Neural cell (in vitro differentiated cells): Measurements from ENCODE around the gene PAPLN. TPM values are rescaled to one million over a fixed set of nuclear protein-coding genes. Genes with fewer than 3 reads are reported as not detected.

Experiments used
- H2AFZ ChIP-seq: fragments of 200-600, 300-800 bp; sonication (generic), shearing (Covaris generic); 2 replicates; pipeline ENCODE4 v1.6.0; 2014; ENCODE audit warnings: low read depth, mild to moderate bottlenecking, antibody characterized with exemption, low read length, moderate library complexity
- H3F3A ChIP-seq: fragments of 200-600 bp; shearing (Covaris generic); 2 replicates; pipeline ENCODE4 v1.6.1; 2016; ENCODE audit warnings: mild to moderate bottlenecking, moderate library complexity, mixed read lengths, antibody characterized with exemption, low read length; ENCODE audit not compliant: insufficient read depth, poor library complexity, severe bottlenecking
- H3K27ac ChIP-seq: fragments of 200-600, 300-800 bp; sonication (generic), shearing (Covaris generic); 2 replicates; pipeline ENCODE4 v1.5.1; 2014; ENCODE audit warnings: mild to moderate bottlenecking, low read length, moderate library complexity
- H3K27me3 ChIP-seq: fragments of 300-800, 200-600 bp; sonication (generic), shearing (Covaris generic); 2 replicates; pipeline ENCODE4 v1.6.0; 2014; ENCODE audit warnings: mild to moderate bottlenecking, low read depth, low read length, moderate library complexity; ENCODE audit not compliant: insufficient read depth
- H3K36me3 ChIP-seq: fragments of 300-800, 200-600 bp; sonication (generic), shearing (Covaris generic); 2 replicates; pipeline ENCODE4 v1.5.1; 2014; ENCODE audit warnings: mild to moderate bottlenecking, antibody characterized with exemption, low read length, moderate library complexity; ENCODE audit not compliant: insufficient read depth
- H3K4me2 ChIP-seq: fragments of 300-800, 200-600 bp; sonication (generic), shearing (Covaris generic); 2 replicates; pipeline ENCODE4 v1.6.0; 2014; ENCODE audit warnings: mild to moderate bottlenecking, low read length
- H3K4me3 ChIP-seq: fragments of 300-800, 200-600 bp; sonication (generic), shearing (Covaris generic); 2 replicates; pipeline ENCODE4 v1.5.1; 2014; ENCODE audit warnings: mild to moderate bottlenecking, low read length, moderate library complexity
- H3K79me2 ChIP-seq: fragments of 200-600 bp; shearing (Covaris generic); replicated peaks from 2 replicates; pipeline ENCODE4 v1.6.0; 2014; ENCODE audit warnings: mild to moderate bottlenecking, low read length, moderate library complexity; ENCODE audit not compliant: insufficient read depth
- H3K9ac ChIP-seq: fragments of 300-800, 200-600 bp; sonication (generic), shearing (Covaris generic); 2 replicates; pipeline ENCODE4 v1.6.1; 2016; ENCODE audit warnings: mild to moderate bottlenecking, low read length, mixed read lengths
- H3K9me2 ChIP-seq: fragments of 200-600 bp; shearing (Covaris generic); 2 replicates; pipeline ENCODE4 v1.6.1; 2016; ENCODE audit warnings: mild to moderate bottlenecking, low read length, mixed read lengths; ENCODE audit not compliant: insufficient read depth
- H3K9me3 ChIP-seq: fragments of 200-600, 300-800 bp; sonication (generic), shearing (Covaris generic); 2 replicates; pipeline ENCODE4 v1.6.1; 2016; ENCODE audit warnings: mild to moderate bottlenecking, mixed run types, low read length, moderate library complexity, mixed read lengths
- H4K20me1 ChIP-seq: fragments of 200-600 bp; shearing (Covaris generic); 2 replicates; pipeline ENCODE4 v1.6.1; 2016; ENCODE audit warnings: mild to moderate bottlenecking, mixed run types; ENCODE audit not compliant: insufficient read depth
- EP300 ChIP-seq: fragments of 450-650 bp; conservative IDR thresholded peaks from 2 replicates; pipeline ENCODE4 v1.6.1; 2014; ENCODE audit warnings: antibody characterized with exemption, mild to moderate bottlenecking, moderate library complexity; ENCODE audit not compliant: poor library complexity, severe bottlenecking
- EZH2 ChIP-seq: fragments of 200-600, 300-800 bp; shearing (Covaris generic), sonication (generic); IDR thresholded peaks from 2 replicates; pipeline ENCODE4 v1.6.1; 2014; ENCODE audit warnings: antibody characterized with exemption, low read length, borderline replicate concordance, mild to moderate bottlenecking; ENCODE audit not compliant: insufficient read depth, poor library complexity, severe bottlenecking
- MXI1 ChIP-seq: fragments of 450-650 bp; conservative IDR thresholded peaks from 2 replicates; pipeline ENCODE4 v1.6.1; 2014; ENCODE audit warnings: antibody characterized with exemption, mild to moderate bottlenecking; ENCODE audit not compliant: poor library complexity, severe bottlenecking
- POLR2AphosphoS5 ChIP-seq: IDR thresholded peaks from 2 replicates; pipeline ENCODE4 v1.6.1; 2012
- RAD21 ChIP-seq: fragments of 450-650 bp; conservative IDR thresholded peaks from 2 replicates; pipeline ENCODE4 v1.6.1; 2014; ENCODE audit warnings: antibody characterized with exemption, mild to moderate bottlenecking, moderate library complexity
- SMC3 ChIP-seq: fragments of 450-650 bp; conservative IDR thresholded peaks from 2 replicates; pipeline ENCODE4 v1.6.1; 2014; ENCODE audit warnings: antibody characterized with exemption, mild to moderate bottlenecking, moderate library complexity; ENCODE audit not compliant: poor library complexity
- TAF1 ChIP-seq: IDR thresholded peaks from 2 replicates; pipeline ENCODE4 v1.6.1; 2012; ENCODE audit warnings: low read depth
- polyA plus RNA-seq: library from polyadenylated mRNA; depleted of rRNA; stranded (reverse); fragments of >200 nt; gene quantifications from 2 replicates; pipeline ENCODE4 v1.2.3, GENCODE V29; 2014
- TF ChIP-seq, protein P1 (sequence below): IDR thresholded peaks from 2 replicates; pipeline ENCODE4 v1.6.1; 2012; ENCODE audit warnings: borderline replicate concordance
- TF ChIP-seq, protein P2 (sequence below): fragments of 450-650 bp; IDR thresholded peaks from 2 replicates; pipeline ENCODE4 v1.5.1; 2014; ENCODE audit warnings: antibody characterized with exemption, mild to moderate bottlenecking, moderate library complexity; ENCODE audit not compliant: poor library complexity, severe bottlenecking

The PAPLN gene
- polyA plus RNA-seq, 1 donor from 2014 or later: 0.14 TPM

DNA sequence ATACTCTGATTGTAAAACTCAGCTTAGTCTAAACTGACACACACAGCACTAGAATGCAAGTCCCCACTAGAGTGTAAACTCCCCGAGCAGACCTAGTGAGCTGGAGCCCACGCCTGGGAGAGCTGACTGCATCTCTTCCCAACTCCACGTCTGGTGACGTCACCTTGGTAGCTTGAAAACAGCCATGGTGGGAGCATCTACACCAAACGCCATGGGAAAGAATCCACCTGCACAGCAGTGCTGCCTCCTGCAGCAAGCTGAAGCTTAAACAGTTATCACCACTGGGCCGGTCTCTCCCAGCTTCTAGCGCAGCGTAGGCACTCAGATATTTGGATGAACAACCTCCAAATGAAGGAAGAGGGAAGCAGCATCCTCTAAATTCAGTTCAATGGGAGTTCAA, 4.3 kb upstream of the PAPLN start:
- H3K27me3 ChIP-seq: peaks cover 21% of the 10 kb centered on the region
- no peaks in the 10 kb centered on the region for H4K20me1 ChIP-seq
- no peak overlapping the region for H3K9ac ChIP-seq
- peaks cover 5% of the 10 kb centered on the region for H3K36me3 ChIP-seq
- H3K79me2 ChIP-seq: no peaks in the 10 kb centered on the region
- no peak overlapping the region for H2AFZ ChIP-seq
- no peaks in the 10 kb centered on the region for H3F3A ChIP-seq
- no peak overlapping the region for H3K4me3 ChIP-seq
- H3K9me3 ChIP-seq: no peaks in the 10 kb centered on the region
- TF ChIP-seq POLR2AphosphoS5: no peak
- TF ChIP-seq TAF1: no peak
- TF ChIP-seq EP300: no peak
- TF ChIP-seq RAD21: no peak
- TF ChIP-seq, protein P1, sequence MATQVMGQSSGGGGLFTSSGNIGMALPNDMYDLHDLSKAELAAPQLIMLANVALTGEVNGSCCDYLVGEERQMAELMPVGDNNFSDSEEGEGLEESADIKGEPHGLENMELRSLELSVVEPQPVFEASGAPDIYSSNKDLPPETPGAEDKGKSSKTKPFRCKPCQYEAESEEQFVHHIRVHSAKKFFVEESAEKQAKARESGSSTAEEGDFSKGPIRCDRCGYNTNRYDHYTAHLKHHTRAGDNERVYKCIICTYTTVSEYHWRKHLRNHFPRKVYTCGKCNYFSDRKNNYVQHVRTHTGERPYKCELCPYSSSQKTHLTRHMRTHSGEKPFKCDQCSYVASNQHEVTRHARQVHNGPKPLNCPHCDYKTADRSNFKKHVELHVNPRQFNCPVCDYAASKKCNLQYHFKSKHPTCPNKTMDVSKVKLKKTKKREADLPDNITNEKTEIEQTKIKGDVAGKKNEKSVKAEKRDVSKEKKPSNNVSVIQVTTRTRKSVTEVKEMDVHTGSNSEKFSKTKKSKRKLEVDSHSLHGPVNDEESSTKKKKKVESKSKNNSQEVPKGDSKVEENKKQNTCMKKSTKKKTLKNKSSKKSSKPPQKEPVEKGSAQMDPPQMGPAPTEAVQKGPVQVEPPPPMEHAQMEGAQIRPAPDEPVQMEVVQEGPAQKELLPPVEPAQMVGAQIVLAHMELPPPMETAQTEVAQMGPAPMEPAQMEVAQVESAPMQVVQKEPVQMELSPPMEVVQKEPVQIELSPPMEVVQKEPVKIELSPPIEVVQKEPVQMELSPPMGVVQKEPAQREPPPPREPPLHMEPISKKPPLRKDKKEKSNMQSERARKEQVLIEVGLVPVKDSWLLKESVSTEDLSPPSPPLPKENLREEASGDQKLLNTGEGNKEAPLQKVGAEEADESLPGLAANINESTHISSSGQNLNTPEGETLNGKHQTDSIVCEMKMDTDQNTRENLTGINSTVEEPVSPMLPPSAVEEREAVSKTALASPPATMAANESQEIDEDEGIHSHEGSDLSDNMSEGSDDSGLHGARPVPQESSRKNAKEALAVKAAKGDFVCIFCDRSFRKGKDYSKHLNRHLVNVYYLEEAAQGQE: no peak
- no peak for TF ChIP-seq EZH2
- TF ChIP-seq SMC3: no peak
- TF ChIP-seq, protein P2, sequence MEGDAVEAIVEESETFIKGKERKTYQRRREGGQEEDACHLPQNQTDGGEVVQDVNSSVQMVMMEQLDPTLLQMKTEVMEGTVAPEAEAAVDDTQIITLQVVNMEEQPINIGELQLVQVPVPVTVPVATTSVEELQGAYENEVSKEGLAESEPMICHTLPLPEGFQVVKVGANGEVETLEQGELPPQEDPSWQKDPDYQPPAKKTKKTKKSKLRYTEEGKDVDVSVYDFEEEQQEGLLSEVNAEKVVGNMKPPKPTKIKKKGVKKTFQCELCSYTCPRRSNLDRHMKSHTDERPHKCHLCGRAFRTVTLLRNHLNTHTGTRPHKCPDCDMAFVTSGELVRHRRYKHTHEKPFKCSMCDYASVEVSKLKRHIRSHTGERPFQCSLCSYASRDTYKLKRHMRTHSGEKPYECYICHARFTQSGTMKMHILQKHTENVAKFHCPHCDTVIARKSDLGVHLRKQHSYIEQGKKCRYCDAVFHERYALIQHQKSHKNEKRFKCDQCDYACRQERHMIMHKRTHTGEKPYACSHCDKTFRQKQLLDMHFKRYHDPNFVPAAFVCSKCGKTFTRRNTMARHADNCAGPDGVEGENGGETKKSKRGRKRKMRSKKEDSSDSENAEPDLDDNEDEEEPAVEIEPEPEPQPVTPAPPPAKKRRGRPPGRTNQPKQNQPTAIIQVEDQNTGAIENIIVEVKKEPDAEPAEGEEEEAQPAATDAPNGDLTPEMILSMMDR: no peak
- H3K9me2 ChIP-seq: no peaks in the 10 kb centered on the region
- no peak overlapping the region for H3K27ac ChIP-seq
- no peak overlapping the region for H3K4me2 ChIP-seq

DNA sequence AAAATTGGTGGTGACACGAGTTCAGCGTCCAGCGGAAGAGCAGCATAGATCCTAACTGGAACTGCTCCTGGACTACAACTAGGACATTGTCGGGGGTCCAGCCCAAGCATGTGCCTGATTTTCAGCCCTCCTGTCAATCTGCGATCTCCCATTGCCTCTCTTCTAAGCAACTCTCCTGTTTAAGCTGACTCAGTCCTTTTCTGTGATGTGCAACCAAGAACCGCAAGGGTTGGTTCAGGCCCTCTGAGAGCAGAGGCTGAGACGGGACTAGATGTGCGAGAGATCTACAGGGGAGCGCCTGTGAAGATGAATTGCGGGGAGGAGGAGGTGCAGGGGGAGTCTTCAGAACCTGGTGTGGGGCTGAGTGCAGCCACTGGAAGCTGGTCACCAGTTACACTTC, 3.7 kb upstream of the PAPLN start:
- no peak overlapping the region for H3K4me3 ChIP-seq
- H3K9me3 ChIP-seq: no peaks in the 10 kb centered on the region
- H3K79me2 ChIP-seq: no peaks in the 10 kb centered on the region
- H4K20me1 ChIP-seq: no peaks in the 10 kb centered on the region
- no peak for TF ChIP-seq EP300
- TF ChIP-seq RAD21: no peak
- no peak for TF ChIP-seq POLR2AphosphoS5
- no peak for TF ChIP-seq EZH2
- TF ChIP-seq TAF1: no peak
- TF ChIP-seq, protein P1: no peak
- TF ChIP-seq SMC3: no peak
- TF ChIP-seq MXI1: no peak
- TF ChIP-seq, protein P2: no peak
- H2AFZ ChIP-seq: no peak overlapping the region
- peaks cover 5% of the 10 kb centered on the region for H3K36me3 ChIP-seq
- no peak overlapping the region for H3K9ac ChIP-seq
- no peak overlapping the region for H3K27ac ChIP-seq
- H3K4me2 ChIP-seq: no peak overlapping the region
- H3K9me2 ChIP-seq: no peaks in the 10 kb centered on the region
- peaks cover 26% of the 10 kb centered on the region for H3K27me3 ChIP-seq
- no peaks in the 10 kb centered on the region for H3F3A ChIP-seq
